ENCODE data around the gene ZNF385D. TPM values are rescaled to one million over a fixed set of nuclear protein-coding genes. Genes with fewer than 3 reads are reported as not detected.

The ZNF385D gene
- total RNA-seq, 1 donor from 2014 or later, result 2.1 TPM

DNA sequence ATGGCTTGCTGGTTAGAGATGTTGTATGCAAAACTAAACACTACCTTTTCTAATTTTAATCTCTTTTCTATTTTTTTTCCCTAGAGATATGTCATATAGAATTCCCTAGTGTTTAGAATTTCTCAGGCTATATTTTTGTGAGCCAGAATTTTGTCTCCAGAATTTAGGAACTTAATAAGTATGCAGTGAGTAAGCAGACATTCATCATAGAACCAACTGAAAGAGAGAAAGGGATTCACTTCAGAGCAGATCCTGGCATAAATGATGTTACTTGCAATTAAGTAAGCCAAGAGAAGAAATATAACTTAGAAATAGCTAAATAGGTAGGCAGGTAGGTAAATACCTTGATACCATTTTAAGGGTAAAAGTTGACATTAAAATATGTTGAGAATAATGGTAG lies 288.9 kb downstream of the ZNF385D start:
- TF ChIP-seq, protein P1, sequence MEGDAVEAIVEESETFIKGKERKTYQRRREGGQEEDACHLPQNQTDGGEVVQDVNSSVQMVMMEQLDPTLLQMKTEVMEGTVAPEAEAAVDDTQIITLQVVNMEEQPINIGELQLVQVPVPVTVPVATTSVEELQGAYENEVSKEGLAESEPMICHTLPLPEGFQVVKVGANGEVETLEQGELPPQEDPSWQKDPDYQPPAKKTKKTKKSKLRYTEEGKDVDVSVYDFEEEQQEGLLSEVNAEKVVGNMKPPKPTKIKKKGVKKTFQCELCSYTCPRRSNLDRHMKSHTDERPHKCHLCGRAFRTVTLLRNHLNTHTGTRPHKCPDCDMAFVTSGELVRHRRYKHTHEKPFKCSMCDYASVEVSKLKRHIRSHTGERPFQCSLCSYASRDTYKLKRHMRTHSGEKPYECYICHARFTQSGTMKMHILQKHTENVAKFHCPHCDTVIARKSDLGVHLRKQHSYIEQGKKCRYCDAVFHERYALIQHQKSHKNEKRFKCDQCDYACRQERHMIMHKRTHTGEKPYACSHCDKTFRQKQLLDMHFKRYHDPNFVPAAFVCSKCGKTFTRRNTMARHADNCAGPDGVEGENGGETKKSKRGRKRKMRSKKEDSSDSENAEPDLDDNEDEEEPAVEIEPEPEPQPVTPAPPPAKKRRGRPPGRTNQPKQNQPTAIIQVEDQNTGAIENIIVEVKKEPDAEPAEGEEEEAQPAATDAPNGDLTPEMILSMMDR (conservative IDR thresholded peaks at IDR 0.05), result no peak
- no peaks in the 10 kb centered on the region for H3K9me3 Mint-ChIP-seq
- H3K4me3 Mint-ChIP-seq, result no peak overlapping the region
- no peak for DNase-seq (ENCODE audit: low read depth, low spot score)
- no peaks in the 10 kb centered on the region for H3K36me3 Mint-ChIP-seq (ENCODE audit: low read depth)
- no peaks in the 10 kb centered on the region for H3K4me1 Mint-ChIP-seq
- H3K27me3 Mint-ChIP-seq (ENCODE audit: low read depth), result no peaks in the 10 kb centered on the region
- no peak overlapping the region for H3K27ac Mint-ChIP-seq (ENCODE audit: unreplicated experiment)

DNA sequence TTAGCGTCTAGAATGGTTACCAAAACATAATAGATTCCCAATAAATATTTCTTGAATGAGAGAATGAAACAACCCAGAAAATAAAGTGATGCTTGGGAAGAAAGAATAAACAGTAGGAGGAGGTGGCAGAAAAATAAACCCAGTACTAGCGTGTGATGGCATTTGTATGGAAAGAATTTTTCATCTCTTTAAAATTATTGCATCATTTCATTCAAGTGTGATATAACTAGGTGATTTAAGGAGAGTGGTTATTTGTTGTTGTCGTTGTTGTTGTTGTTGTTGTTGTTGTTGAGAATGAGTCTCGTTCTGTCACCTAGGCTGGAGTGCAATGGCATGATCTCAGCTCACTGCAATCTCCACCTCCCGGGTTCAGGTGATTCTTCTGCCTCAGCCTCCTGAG lies 293.9 kb downstream of the ZNF385D start:
- H3K4me1 Mint-ChIP-seq, result no peaks in the 10 kb centered on the region
- H3K36me3 Mint-ChIP-seq (ENCODE audit: low read depth), result no peaks in the 10 kb centered on the region
- peaks cover 3% of the 10 kb centered on the region for H3K9me3 Mint-ChIP-seq
- no peak for DNase-seq (ENCODE audit: low read depth, low spot score)
- H3K27me3 Mint-ChIP-seq (ENCODE audit: low read depth), result no peaks in the 10 kb centered on the region
- H3K27ac Mint-ChIP-seq (ENCODE audit: unreplicated experiment), result no peak overlapping the region
- TF ChIP-seq, protein P1 (conservative IDR thresholded peaks at IDR 0.05), result no peak
- H3K4me3 Mint-ChIP-seq, result no peak overlapping the region

DNA sequence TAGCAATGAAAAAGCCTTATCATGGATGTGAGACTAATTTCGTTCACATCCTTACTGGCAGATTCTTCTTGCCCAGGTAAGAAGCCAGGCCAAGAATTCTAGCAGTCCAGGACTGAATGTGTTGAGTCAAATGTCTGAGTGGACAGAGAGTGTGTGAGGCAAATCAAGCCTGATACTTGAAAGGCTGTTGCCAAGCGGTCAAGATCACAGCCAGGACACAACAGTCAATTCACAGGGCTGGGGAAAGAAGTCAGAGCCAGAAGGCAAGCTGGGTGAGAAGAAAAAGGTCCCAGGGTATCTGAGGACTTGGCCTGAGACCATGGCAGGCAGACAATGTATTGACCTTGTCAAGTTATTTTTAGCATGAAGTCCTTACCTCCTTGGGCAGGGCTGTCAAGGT lies 301.3 kb downstream of the ZNF385D start:
- H3K36me3 Mint-ChIP-seq (ENCODE audit: low read depth), result no peaks in the 10 kb centered on the region
- TF ChIP-seq, protein P1 (conservative IDR thresholded peaks at IDR 0.05), result no peak
- H3K9me3 Mint-ChIP-seq, result peaks cover 3% of the 10 kb centered on the region
- H3K4me1 Mint-ChIP-seq, result no peaks in the 10 kb centered on the region
- no peaks in the 10 kb centered on the region for H3K27me3 Mint-ChIP-seq (ENCODE audit: low read depth)
- H3K27ac Mint-ChIP-seq (ENCODE audit: unreplicated experiment), result no peak overlapping the region
- DNase-seq (ENCODE audit: low read depth, low spot score), result no peak
- H3K4me3 Mint-ChIP-seq, result no peak overlapping the region

DNA sequence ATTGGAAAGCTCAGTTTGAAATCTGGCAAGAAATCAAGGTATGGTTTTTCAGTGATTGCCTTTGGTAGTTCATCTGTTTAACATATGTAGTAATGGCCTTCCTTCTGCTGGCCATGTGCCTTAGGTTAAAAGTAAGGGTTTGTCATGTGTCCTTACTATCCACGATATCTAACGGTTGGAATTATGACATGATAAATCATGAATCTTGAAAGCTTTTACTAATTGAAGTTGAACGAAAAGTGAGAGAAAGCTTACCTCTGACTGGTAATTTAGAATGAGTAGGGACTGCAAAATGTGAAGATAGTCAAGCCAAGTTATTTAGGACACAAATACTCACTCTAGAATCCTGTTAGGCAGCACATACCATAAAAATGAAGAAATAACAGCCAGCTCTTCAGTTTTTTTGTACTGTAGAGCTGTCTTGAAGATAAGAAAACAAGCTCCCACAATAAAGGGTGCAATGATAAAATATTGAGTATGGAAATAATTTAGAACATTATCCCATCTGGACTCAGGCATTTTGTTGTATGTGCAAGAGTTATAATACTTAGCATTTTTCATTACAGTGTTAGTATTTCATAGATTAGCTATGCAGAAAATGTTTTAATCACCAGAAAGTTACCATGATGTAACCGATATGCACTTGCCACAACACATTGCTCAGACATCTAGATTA lies 303.4 kb downstream of the ZNF385D start:
- Mint-ChIP-seq H3K9me3 (no peaks in the 10 kb centered on the region), H3K27me3 (ENCODE audit: low read depth) (no peaks in the 10 kb centered on the region), H3K27ac (ENCODE audit: unreplicated experiment) (no peak overlapping the region), H3K36me3 (ENCODE audit: low read depth) (no peaks in the 10 kb centered on the region), H3K4me1 (no peaks in the 10 kb centered on the region), H3K4me3 (no peak overlapping the region)
- TF ChIP-seq, protein P1 (conservative IDR thresholded peaks at IDR 0.05), result no peak
- DNase-seq (ENCODE audit: low read depth, low spot score), result no peak

DNA sequence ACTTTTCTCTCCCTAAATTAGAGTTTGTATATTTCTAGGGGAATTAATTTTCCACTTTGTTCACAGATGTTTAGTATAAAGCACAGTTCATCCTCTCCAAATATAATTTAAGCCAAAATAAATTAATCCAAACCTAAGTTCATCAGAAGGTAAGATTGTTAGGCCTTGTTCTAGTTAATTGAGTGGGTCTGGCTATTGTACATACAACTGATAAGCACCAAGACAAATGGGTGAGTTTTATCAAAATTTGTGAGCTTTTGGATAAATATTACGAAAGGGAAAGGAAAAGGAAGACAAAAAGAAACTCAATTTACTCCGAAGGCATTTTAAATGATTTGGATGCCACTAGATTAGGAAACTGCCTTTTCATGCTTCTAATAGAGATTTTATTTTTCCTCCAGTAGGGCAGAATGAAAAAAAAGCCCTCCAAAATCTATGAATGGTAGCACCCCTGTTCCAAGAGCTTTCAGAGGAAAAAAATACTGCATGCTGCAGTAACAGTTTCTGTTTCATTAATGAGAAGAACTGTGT lies 304.0 kb downstream of the ZNF385D start:
- no peak for DNase-seq (ENCODE audit: low read depth, low spot score)
- Mint-ChIP-seq H3K4me1 (no peaks in the 10 kb centered on the region), H3K27ac (ENCODE audit: unreplicated experiment) (no peak overlapping the region), H3K9me3 (no peaks in the 10 kb centered on the region), H3K27me3 (ENCODE audit: low read depth) (no peaks in the 10 kb centered on the region), H3K4me3 (no peak overlapping the region), H3K36me3 (ENCODE audit: low read depth) (no peaks in the 10 kb centered on the region)
- TF ChIP-seq, protein P1 (conservative IDR thresholded peaks at IDR 0.05), result no peak
